H1 (cell line): ENCODE data around the gene BANF1. TPM values are rescaled to one million over a fixed set of nuclear protein-coding genes. Genes with fewer than 3 reads are reported as not detected.

Source experiments
- EZH2 ChIP-seq: fragments of 200-600 bp; sonication (generic); IDR thresholded peaks from 2 replicates; pipeline ENCODE4 v1.7.1; 2012; ENCODE audit warnings: low read depth, mild to moderate bottlenecking, moderate library complexity, low read length, inconsistent platforms; ENCODE audit not compliant: severe bottlenecking
- FOSL1 ChIP-seq: IDR thresholded peaks from 2 replicates; pipeline ENCODE4 v1.6.1; 2011; ENCODE audit warnings: mild to moderate bottlenecking, low read depth, low read length, moderate library complexity; ENCODE audit not compliant: insufficient read depth
- GABPA ChIP-seq: IDR thresholded peaks from 2 replicates; pipeline ENCODE4 v1.6.1; 2011; ENCODE audit warnings: mild to moderate bottlenecking, low read length, moderate library complexity, borderline replicate concordance; ENCODE audit not compliant: insufficient read depth
- MAFK ChIP-seq: IDR thresholded peaks from 2 replicates; pipeline ENCODE4 v1.6.1; 2012; ENCODE audit warnings: low read depth, mild to moderate bottlenecking, improper control_type of control experiment, low read length
- SIN3A ChIP-seq, 2 experiments: IDR thresholded peaks in 1 of 2; conservative IDR thresholded peaks in 1 of 2; 2 replicates each; pipeline ENCODE4 v1.6.1; 2011 to 2012; ENCODE audit warnings: low read length in 2 of 2, improper control_type of control experiment in 1 of 2, low read depth in 1 of 2, mild to moderate bottlenecking in 1 of 2
- SUZ12 ChIP-seq: fragments of 200-600 bp; sonication (generic); IDR thresholded peaks from 2 replicates; pipeline ENCODE4 v1.6.1; 2012; ENCODE audit warnings: mild to moderate bottlenecking, inconsistent platforms, low read length, moderate library complexity, mixed read lengths
- TEAD4 ChIP-seq: IDR thresholded peaks from 2 replicates; pipeline ENCODE4 v1.6.1; 2012; ENCODE audit warnings: low read depth, low read length, inconsistent platforms, mixed read lengths
- polyA plus RNA-seq, 7 experiments: library from polyadenylated mRNA; depleted of rRNA in 3 of 7; stranded (reverse) in 5 of 7; unstranded in 2 of 7; fragments of >200 nt in 5 of 7; fragments of 200-250 nt in 2 of 7; gene quantifications; 1 replicate in 5 of 7; 2 replicates in 1 of 7; 4 replicates in 1 of 7; pipeline versions ENCODE4 v1.2.1 to v1.2.3, GENCODE V29; 2011 to 2013; ENCODE audit warnings: missing spikeins in 2 of 7, mixed read lengths in 2 of 7
- total RNA-seq: library from RNA; stranded (reverse); fragmentation: NEBNext Ultra II Directional; extraction: Animal tissue kit (Norgen Biotek cat#: 25700); gene quantifications from 2 replicates; pipeline ENCODE4 v1.2.1, GENCODE V29; 2021

BANF1 gene
- total and polyA plus RNA-seq, 2 of the 8 experiments (the other 6 are each of a cell fraction or from before 2014, with no cell fraction given): 330 to 467 TPM

- TF ChIP-seq SIN3A (conservative IDR thresholded peaks at IDR 0.05 in 1 of 2, IDR thresholded peaks at IDR 0.05 in 1 of 2; ENCODE audit: low read depth in 1 of 2, low read length in 2 of 2) (no peak), MAFK (no peak), EZH2 (no peak), FOSL1 (no peak), SUZ12 (no peak), TEAD4 (no peak), GABPA (no peak)
Observed at GRCh38 chr11:65982824-65983588, 19.3 kb upstream of the BANF1 start (continued).
